C4-2B (cell line): ENCODE data around the gene AIPL1.
A peak's percentile ranks its signal among the peaks of the same experiment; 100 is the strongest.

Experiments used
- H3K27ac ChIP-seq: fragments of 450-650 bp; 2 replicates; pipeline ENCODE4 v1.5.1; 2017
- ZFX ChIP-seq: fragments of 450-650 bp; IDR thresholded peaks from 2 replicates; pipeline ENCODE4 v1.6.1; 2017
- TF ChIP-seq, protein P1 (sequence below): fragments of 450-650 bp; conservative IDR thresholded peaks from 2 replicates; pipeline ENCODE4 v1.5.1; 2017; ENCODE audit warnings: mild to moderate bottlenecking

Gene AIPL1

DNA sequence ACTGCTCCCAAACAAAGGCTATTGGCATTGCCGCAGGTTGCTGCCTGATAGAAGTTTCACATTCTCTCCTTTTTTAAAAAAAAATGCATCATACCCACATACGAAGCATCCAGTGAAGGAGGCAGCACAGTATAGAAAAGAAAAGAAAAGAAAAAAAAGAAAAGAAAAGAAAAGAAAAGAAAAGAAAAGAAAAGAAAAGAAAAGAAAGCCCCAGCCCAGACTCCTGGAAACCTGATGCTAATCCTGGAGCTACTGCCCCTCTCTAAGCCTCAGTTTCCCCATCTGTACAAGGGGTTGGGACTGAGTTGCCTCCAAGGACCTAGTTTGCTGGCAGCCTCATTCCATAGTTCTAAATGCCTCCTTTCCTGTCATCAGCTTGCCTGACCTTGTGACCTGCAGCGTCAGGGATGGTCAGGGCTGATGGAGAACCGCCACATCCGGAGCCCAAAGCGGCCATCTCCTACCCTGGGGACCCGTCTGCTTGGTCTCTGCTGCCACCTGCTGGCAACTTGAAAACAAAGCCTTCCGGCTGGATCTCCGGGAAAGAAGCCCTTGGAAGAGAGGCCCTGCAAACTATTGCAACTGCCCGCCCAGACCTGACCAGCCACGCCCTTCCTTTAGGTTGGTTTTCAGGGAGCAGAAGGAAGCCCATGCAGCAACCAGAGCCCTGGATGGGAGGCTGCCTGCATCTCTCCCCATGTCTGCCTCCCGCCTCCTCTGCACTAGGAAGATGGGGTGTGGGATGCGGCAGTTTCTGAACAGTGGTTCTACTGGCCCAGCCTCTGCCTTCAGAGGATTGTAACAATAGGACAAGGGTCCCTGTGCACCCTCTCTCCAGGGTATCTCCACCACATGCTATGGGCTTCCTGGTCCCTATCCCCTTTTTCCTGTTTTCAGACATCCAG is 13.0 kb downstream of the AIPL1 start:
- H3K27ac ChIP-seq: no peak overlapping the region
- TF ChIP-seq ZFX: no peak
- TF ChIP-seq, protein P1, sequence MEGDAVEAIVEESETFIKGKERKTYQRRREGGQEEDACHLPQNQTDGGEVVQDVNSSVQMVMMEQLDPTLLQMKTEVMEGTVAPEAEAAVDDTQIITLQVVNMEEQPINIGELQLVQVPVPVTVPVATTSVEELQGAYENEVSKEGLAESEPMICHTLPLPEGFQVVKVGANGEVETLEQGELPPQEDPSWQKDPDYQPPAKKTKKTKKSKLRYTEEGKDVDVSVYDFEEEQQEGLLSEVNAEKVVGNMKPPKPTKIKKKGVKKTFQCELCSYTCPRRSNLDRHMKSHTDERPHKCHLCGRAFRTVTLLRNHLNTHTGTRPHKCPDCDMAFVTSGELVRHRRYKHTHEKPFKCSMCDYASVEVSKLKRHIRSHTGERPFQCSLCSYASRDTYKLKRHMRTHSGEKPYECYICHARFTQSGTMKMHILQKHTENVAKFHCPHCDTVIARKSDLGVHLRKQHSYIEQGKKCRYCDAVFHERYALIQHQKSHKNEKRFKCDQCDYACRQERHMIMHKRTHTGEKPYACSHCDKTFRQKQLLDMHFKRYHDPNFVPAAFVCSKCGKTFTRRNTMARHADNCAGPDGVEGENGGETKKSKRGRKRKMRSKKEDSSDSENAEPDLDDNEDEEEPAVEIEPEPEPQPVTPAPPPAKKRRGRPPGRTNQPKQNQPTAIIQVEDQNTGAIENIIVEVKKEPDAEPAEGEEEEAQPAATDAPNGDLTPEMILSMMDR: peak; percentile 89

DNA sequence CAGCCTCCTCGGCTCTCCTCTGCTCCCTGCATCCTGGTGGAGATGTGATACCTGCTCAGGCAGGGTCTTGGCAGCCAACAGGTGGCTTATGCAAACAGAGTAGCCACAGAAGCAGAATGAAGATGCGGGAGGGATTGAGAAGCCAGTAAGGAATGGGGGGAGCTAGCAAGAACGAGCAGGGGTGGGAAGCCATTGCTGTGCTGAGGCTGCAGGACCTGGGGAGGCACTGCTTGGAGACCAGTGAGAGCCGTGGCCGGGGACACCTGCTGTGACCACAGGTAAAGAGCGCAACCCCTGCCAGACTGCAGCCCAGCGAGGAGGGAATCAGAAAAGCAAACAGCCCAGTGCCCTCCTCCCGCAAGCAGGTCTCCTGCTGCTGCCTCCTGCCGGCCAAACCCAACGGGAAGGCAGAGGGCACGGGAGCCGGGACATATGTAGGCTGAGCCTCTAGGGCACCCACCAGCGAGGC is 14.7 kb downstream of the AIPL1 start:
- H3K27ac ChIP-seq: no peak overlapping the region
- no peak for TF ChIP-seq ZFX
- TF ChIP-seq, protein P1: peak; percentile 52

DNA sequence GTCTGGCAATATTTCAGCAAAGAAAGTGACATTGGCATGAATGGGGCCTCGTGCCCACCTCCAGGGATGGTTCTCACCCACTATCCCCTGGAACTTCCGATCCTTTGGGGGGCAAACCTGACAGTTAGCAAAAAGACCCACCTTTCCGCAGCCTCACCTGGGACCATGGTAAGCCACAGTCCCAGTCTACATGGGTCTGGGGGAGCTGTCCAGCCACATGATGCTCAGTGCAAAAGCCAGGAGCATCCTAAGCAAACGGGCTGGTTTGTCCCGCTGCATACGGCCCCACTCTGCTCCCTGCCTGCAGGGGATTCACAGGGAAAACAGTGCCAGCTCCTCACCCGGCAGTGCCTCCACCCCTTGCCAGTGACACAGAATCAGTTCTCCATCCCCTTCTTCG is 19.3 kb downstream of the AIPL1 start:
- TF ChIP-seq ZFX: no peak
- TF ChIP-seq, protein P1: no peak
- H3K27ac ChIP-seq: no peak overlapping the region

DNA sequence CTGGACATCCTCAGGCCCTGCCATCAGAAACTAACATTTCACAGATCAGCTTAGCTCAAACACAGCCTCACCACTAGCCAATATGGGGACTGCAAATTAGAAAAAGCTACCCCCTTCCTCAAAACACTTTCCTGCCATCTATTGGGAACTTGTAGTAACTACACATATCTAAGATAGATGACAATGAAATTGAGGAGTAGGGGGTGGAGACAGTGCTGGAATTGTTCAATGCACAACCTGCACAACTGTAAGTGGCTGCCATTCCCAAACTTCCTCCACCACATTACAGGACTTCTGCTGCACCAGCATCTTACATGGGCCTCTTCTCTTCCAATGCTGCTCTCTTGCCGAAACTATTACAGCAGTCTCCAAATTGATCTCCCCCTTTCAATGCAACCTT is 21.9 kb downstream of the AIPL1 start:
- TF ChIP-seq, protein P1: peak; percentile 71
- no peak for TF ChIP-seq ZFX
- H3K27ac ChIP-seq: no peak overlapping the region

- H3K27ac ChIP-seq: no peak overlapping the region
Observed at GRCh38 chr17:6408735-6409134, 26.2 kb downstream of the AIPL1 start.

DNA sequence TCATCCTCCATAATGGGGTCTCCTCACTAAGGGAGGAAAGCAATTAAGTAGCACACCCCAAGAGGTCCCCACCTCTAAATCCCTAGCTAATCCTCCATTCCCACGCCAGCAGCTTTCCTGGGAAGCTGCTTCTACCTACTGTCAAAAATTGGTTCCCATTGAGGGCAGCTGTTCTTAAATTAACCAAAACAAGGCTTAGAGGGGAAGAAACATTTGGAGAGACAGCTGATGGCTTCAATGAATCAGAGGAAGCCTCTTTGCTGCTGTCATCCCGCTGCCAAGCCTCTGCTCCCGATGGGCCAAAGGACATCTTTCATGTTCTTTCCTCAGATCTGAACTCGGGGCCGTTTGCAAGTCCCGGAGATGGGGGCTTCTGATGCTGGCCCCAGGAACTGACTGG is 26.6 kb downstream of the AIPL1 start:
- TF ChIP-seq ZFX: no peak
- TF ChIP-seq, protein P1: no peak
- H3K27ac ChIP-seq: no peak overlapping the region

More at GRCh38 chr17:6408735-6409134, 26.2 kb downstream of the AIPL1 start:
- TF ChIP-seq, protein P1: no peak
- no peak for TF ChIP-seq ZFX

DNA sequence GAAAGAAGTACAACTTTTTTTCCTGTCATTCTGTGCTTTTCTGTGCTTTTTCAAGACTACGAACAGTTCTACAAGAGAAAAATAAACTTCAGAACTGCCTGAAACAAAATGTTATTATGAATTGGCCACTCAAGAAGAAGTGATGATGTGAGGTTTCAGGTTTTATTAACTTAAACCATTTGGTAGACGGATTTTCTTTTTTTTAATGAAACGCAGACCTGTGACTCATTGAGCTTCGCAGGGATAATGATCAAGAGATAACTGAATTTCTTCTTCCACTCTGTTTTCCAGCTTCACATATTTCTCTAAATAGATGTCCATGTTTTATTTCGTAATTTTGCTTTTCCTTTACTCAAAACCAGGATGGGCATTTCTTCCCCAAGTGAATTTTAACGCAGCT is 32.7 kb downstream of the AIPL1 start:
- TF ChIP-seq ZFX: no peak
- TF ChIP-seq, protein P1: no peak

More for the DNA sequence above, 32.7 kb downstream of the AIPL1 start:
- H3K27ac ChIP-seq: no peak overlapping the region
